K562 (cell line): ENCODE measurements around the gene TMEM225B. TPM values are rescaled to one million over a fixed set of nuclear protein-coding genes. Genes with fewer than 3 reads are reported as not detected.

ENCODE experiments used
- ARID1B ChIP-seq: fragments of 450-650 bp; IDR thresholded peaks from 2 replicates; pipeline ENCODE4 v1.6.1; 2016; ENCODE audit warnings: antibody characterized with exemption, mild to moderate bottlenecking, inconsistent platforms
- CBX5 ChIP-seq: IDR thresholded peaks from 2 replicates; pipeline ENCODE4 v1.6.1; 2014; ENCODE audit warnings: low read depth, borderline replicate concordance
- EP300 ChIP-seq: IDR thresholded peaks from 2 replicates; pipeline ENCODE4 v1.6.1; 2012; ENCODE audit warnings: low read length, improper control_type of control experiment
- FUS ChIP-seq: fragments of 200-400 bp; formaldehyde crosslinking; optimal IDR thresholded peaks from 2 replicates; pipeline ENCODE3; 2017; ENCODE audit warnings: low read depth, low read length
- GATAD2A ChIP-seq: fragments of 450-650 bp; IDR thresholded peaks from 2 replicates; pipeline ENCODE4 v1.6.1; 2017
- HEY1 ChIP-seq: fragments of 250-450 bp; sonication (Bioruptor Pico); IDR thresholded peaks from 2 replicates; pipeline ENCODE4 v1.5.0; 2020; ENCODE audit warnings: mild to moderate bottlenecking, moderate library complexity, borderline replicate concordance
- KDM2B ChIP-seq: fragments of 250-450 bp; sonication (Bioruptor Pico); IDR thresholded peaks from 2 replicates; pipeline ENCODE4 v1.8.0; 2021; ENCODE audit warnings: mild to moderate bottlenecking, moderate library complexity
- KLF13 ChIP-seq: fragments of 450-650 bp; IDR thresholded peaks from 2 replicates; pipeline ENCODE4 v1.6.1; 2016; ENCODE audit warnings: missing genetic modification characterization, low read depth, mild to moderate bottlenecking, missing compliant biosample characterization, moderate library complexity, borderline replicate concordance
- MAX ChIP-seq: sonication (generic); formaldehyde crosslinking; IDR thresholded peaks from 2 replicates; pipeline ENCODE4 v1.9.0; 2022; ENCODE audit warnings: mild to moderate bottlenecking, missing genetic modification reagents
- MTA1 ChIP-seq: fragments of 450-650 bp; IDR thresholded peaks from 2 replicates; pipeline ENCODE4 v1.6.1; 2017; ENCODE audit warnings: borderline replicate concordance
- MTA3 ChIP-seq: fragments of 450-650 bp; formaldehyde crosslinking; IDR thresholded peaks from 2 replicates; pipeline ENCODE4 v1.6.1; 2017; ENCODE audit warnings: mild to moderate bottlenecking, borderline replicate concordance
- NFIC ChIP-seq: fragments of 450-650 bp; IDR thresholded peaks from 2 replicates; pipeline ENCODE4 v1.6.1; 2017; ENCODE audit warnings: mild to moderate bottlenecking, inconsistent platforms
- NR2C2 ChIP-seq, 2 experiments: fragments of 200-800 bp in 1 of 2; sonication (Bioruptor generic) in 1 of 2; sonication (generic) in 1 of 2; formaldehyde crosslinking in 1 of 2; IDR thresholded peaks; 2 replicates each; pipeline versions ENCODE4 v1.6.1 to v1.8.0; 2016 to 2022; ENCODE audit warnings: mild to moderate bottlenecking in 1 of 2, missing compliant biosample characterization in 1 of 2, missing genetic modification characterization in 1 of 2, missing genetic modification reagents in 1 of 2
- OTX1 ChIP-seq: fragments of 450-650 bp; formaldehyde crosslinking; IDR thresholded peaks from 2 replicates; pipeline ENCODE4 v1.4.0; 2022; ENCODE audit warnings: mild to moderate bottlenecking
- PCBP2 ChIP-seq: fragments of 200-400 bp; formaldehyde crosslinking; IDR thresholded peaks from 2 replicates; pipeline ENCODE4 v1.6.1; 2018; ENCODE audit warnings: low read length, low read depth, mild to moderate bottlenecking, moderate library complexity; ENCODE audit not compliant: poor library complexity, severe bottlenecking
- RAD51 ChIP-seq: fragments of 450-650 bp; IDR thresholded peaks from 2 replicates; pipeline ENCODE4 v1.7.1; 2016; ENCODE audit warnings: low read depth, mild to moderate bottlenecking, borderline replicate concordance
- SIRT6 ChIP-seq: IDR thresholded peaks from one replicate; pipeline ENCODE4 v1.6.1; 2012; ENCODE audit warnings: low read depth, mild to moderate bottlenecking, control low read depth, inconsistent platforms, low read length, moderate library complexity
- SMAD4 ChIP-seq: fragments of 250-450 bp; sonication (Bioruptor Pico); conservative IDR thresholded peaks from 2 replicates; pipeline ENCODE4 v1.8.0; 2021; ENCODE audit warnings: inconsistent platforms, mild to moderate bottlenecking, moderate library complexity
- TBL1XR1 ChIP-seq, 2 experiments: IDR thresholded peaks; 2 replicates each; pipeline ENCODE4 v1.6.1; 2012; ENCODE audit warnings: improper control_type of control experiment in 2 of 2, low read length in 2 of 2, mild to moderate bottlenecking in 1 of 2
- TOE1 ChIP-seq, 2 experiments: fragments of 450-650 bp in 1 of 2; sonication (generic) in 1 of 2; formaldehyde crosslinking in 1 of 2; IDR thresholded peaks; 2 replicates each; pipeline versions ENCODE4 v1.7.1 to v1.8.0; 2016 to 2022; ENCODE audit warnings: borderline replicate concordance in 2 of 2, mild to moderate bottlenecking in 2 of 2, antibody characterized with exemption in 1 of 2, inconsistent platforms in 1 of 2, low read depth in 1 of 2, missing genetic modification reagents in 1 of 2, moderate library complexity in 1 of 2
- ZBTB43 ChIP-seq: sonication (generic); formaldehyde crosslinking; IDR thresholded peaks from 2 replicates; pipeline ENCODE4 v1.8.0; 2023; ENCODE audit warnings: mild to moderate bottlenecking, missing genetic modification reagents
- ZKSCAN1 ChIP-seq: fragments of 150-350 bp; IDR thresholded peaks from 2 replicates; pipeline ENCODE4 v1.6.1; 2016; ENCODE audit warnings: low read depth, low read length
- ZNF263 ChIP-seq: sonication (generic); formaldehyde crosslinking; IDR thresholded peaks from 2 replicates; pipeline ENCODE4 v1.8.0; 2022; ENCODE audit warnings: mild to moderate bottlenecking, missing genetic modification reagents, borderline replicate concordance
- ZNF280A ChIP-seq: fragments of 450-650 bp; IDR thresholded peaks from 2 replicates; pipeline ENCODE4 v1.6.1; 2018; ENCODE audit warnings: mild to moderate bottlenecking, low read depth; ENCODE audit not compliant: partially characterized antibody
- ZNF589 ChIP-seq: fragments of 200-800 bp; sonication (Bioruptor generic); IDR thresholded peaks from 2 replicates; pipeline ENCODE4 v1.6.1; 2016; ENCODE audit warnings: low read depth, missing genetic modification characterization, missing compliant biosample characterization
- polyA plus RNA-seq, 8 experiments: library from polyadenylated mRNA; depleted of rRNA in 4 of 8; stranded (reverse) in 5 of 8; unstranded in 3 of 8; fragments of >200 nt; fragmentation: Nextera tagmentation in 2 of 8; fragmentation: Illumina TruSeq in 1 of 8; extraction: Ambion mirVana in 2 of 8; extraction: Trizol in 1 of 8; gene quantifications; 2 replicates each; pipeline versions ENCODE4 v1.2.1 to v1.2.3, GENCODE V29; 2011 to 2014; ENCODE audit warnings: inconsistent platforms in 1 of 8, missing spikeins in 1 of 8
- total RNA-seq, 7 experiments: library from RNA; depleted of rRNA in 6 of 7; stranded (reverse); fragments of >200 nt in 6 of 7; fragmentation: Illumina TruSeq in 2 of 7; extraction: Trizol in 2 of 7; gene quantifications; 2 replicates each; pipeline versions ENCODE4 v1.2.1 to v1.2.3, GENCODE V29; 2011 to 2021; ENCODE audit warnings: low replicate concordance in 1 of 7

Gene TMEM225B
- total and polyA plus RNA-seq, 9 of the 15 experiments (the other 6 are each of a cell fraction or from before 2014, with no cell fraction given): 0.08 to 0.73 (median 0.56) TPM

GRCh38 chr7:99616359-99617191, 18.5 kb downstream of the TMEM225B start, which contains the start of gene ZSCAN25 (continued):
- TF ChIP-seq ZNF280A: no peak
- peak; percentile 95 for TF ChIP-seq MTA3
- TF ChIP-seq ZKSCAN1: peak; percentile 82; the same call in 1 of the 2 replicates
- peak; percentile 91 for TF ChIP-seq ZBTB43 (CRISPR knock-in tag)
- TF ChIP-seq NR2C2 (CRISPR knock-in tag; IDR thresholded peaks at IDR 0.05): peak; percentile 91
- peak; percentile 86 for TF ChIP-seq NR2C2 (tag; IDR thresholded peaks at IDR 0.05)
- TF ChIP-seq ZNF589 (CRISPR knock-in tag): peak; percentile 79
- peak; percentile 77; the same call in 1 of the 2 replicates for TF ChIP-seq SMAD4 (CRISPR knock-in tag)
- peak; percentile 82 for TF ChIP-seq MTA1
- TF ChIP-seq RAD51: peak; percentile 18
- no peak for TF ChIP-seq FUS
- peak; percentile 84; the same call in 1 of the 2 replicates for TF ChIP-seq GATAD2A
- TF ChIP-seq ARID1B: peak; percentile 58
- TF ChIP-seq KLF13 (tag): peak; percentile 35; the same call in 1 of the 2 replicates
- no peak for TF ChIP-seq SIRT6
- no peak; the same call in none of the 2 replicates for TF ChIP-seq OTX1 (CRISPR knock-in tag)
- TF ChIP-seq MAX: peak; percentile 88
- TF ChIP-seq CBX5: 0 out of 2 replicates have a peak, but pooled peaks have one; percentile 82
- TF ChIP-seq TOE1 (IDR thresholded peaks at IDR 0.05; ENCODE audit: borderline replicate concordance): peak; percentile 89
- peak; percentile 93 for TF ChIP-seq TOE1 (CRISPR knock-in tag; IDR thresholded peaks at IDR 0.05; ENCODE audit: borderline replicate concordance, low read depth)
- TF ChIP-seq NFIC: 0 out of 2 replicates have a peak, but pooled peaks have one; percentile 49
- TF ChIP-seq ZNF263 (CRISPR knock-in tag): peak; percentile 39; the same call in 1 of the 2 replicates
- TF ChIP-seq KDM2B (CRISPR knock-in tag): no peak
- TF ChIP-seq TBL1XR1 (IDR thresholded peaks at IDR 0.05; ENCODE audit: low read length in 2 of 2): peak; percentile 34 to 57; a peak in 3 of 4 replicates
- no peak for TF ChIP-seq HEY1
- no peak for TF ChIP-seq PCBP2
- TF ChIP-seq EP300: peak; percentile 32; the same call in 1 of the 2 replicates
